ENCODE data around the gene TRIM45.

- TF ChIP-seq, protein P1, sequence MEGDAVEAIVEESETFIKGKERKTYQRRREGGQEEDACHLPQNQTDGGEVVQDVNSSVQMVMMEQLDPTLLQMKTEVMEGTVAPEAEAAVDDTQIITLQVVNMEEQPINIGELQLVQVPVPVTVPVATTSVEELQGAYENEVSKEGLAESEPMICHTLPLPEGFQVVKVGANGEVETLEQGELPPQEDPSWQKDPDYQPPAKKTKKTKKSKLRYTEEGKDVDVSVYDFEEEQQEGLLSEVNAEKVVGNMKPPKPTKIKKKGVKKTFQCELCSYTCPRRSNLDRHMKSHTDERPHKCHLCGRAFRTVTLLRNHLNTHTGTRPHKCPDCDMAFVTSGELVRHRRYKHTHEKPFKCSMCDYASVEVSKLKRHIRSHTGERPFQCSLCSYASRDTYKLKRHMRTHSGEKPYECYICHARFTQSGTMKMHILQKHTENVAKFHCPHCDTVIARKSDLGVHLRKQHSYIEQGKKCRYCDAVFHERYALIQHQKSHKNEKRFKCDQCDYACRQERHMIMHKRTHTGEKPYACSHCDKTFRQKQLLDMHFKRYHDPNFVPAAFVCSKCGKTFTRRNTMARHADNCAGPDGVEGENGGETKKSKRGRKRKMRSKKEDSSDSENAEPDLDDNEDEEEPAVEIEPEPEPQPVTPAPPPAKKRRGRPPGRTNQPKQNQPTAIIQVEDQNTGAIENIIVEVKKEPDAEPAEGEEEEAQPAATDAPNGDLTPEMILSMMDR (IDR thresholded peaks at IDR 0.05; ENCODE audit: poor library complexity): no peak
- no peak for TF ChIP-seq EZH2 (IDR thresholded peaks at IDR 0.05; ENCODE audit: borderline replicate concordance)
- TF ChIP-seq EZH2phosphoT487 (IDR thresholded peaks at IDR 0.05; ENCODE audit: low read depth, severe bottlenecking, unreplicated experiment): no peak
Observed at GRCh38 chr1:117167402-117167801, 45.9 kb upstream of the TRIM45 start.
